ACHN (cell line): Measurements from ENCODE around the gene ASAH2.

ENCODE experiments used
- DNase-seq: peaks from one replicate; pipeline ENCODE4 v3.0.0-alpha.2; 2015
- in situ Hi-C: cut with HindIII; loops from 2 replicates; pipeline ENCODE4 v1.10.0; 2017; ENCODE audit warnings: low sequenced_read_pairs, low pct_ligation_motif_present, low pct_unique_long_range_greater_than_20kb

Gene ASAH2

DNA sequence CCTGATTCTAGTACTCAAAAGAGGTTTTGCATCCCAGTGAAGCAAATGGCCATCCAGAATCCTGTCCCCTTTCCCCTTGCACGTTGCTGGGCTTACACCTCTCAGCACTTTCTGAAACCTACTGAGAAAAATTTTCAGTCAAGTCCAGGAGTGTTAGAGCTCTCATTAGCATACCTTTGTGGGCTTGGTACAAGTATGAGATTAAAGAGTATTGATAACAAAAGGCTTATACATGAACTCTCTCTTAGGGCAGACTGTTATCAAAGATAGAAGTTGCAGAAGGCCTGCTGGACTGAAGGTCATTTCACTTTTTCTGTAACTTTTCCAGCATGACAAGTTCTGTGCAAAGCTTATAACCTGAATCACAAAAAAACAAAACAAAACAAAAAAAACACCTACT, at the start of gene ASAH2:
TSS of gene ASAH2 (minus strand) at position 123 of the 400 bp plus-strand sequence. CDS start 2,906 bp downstream, outside the sequence.
- DNase-seq: no peak
- in situ Hi-C loops: no loop called here

DNA sequence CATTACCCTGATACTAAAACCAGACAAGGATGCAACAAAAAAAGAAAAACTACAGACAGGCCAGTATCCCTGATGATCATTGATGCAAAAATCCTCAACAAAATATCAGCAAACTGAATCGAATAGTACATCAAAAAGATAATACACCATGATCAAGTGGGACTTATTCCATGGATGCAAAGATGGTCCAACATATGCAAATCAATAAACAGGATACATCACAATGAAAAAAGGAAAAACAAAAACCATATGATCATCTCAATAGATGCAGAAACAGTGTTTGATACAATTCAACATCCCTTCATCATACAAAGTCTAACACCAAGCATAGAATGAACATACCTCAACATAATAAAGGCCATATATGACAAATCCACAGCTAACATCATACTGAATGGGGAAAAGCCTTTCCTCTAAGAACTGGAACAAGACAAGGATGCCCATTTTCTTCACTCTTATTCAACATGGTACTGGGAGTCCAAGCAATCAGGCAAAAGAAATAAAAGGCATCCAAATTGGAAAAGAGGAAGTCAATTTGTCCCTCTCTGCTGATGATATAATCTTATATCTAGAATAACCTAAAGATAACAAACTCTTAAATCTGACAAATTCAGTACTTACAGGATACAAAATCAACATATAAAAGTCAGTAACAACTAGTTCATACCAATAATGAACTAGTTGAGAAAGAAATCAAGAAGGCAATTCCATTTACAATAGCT, 48.8 kb upstream of the ASAH2 start:
- in situ Hi-C loops: no loop called here
- DNase-seq: no peak

DNA sequence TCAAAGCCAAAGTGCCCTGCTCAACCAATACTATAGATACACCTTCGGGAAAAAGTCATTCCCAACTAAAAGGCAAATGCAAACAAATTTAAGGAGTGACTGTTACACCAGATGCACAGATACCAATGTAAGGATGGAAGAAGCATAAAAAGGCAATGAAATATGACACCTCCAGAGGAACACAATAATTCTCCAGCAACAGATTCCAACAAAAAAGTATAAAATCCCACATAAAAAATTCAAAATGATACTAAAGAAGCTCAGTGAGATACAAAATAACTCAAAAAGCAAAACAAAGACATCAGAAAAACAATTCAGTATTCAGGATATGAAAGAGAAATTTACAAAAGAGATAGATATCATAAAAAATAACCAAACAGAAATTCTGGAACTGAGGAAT, 44.1 kb upstream of the ASAH2 start:
- in situ Hi-C loops: no loop called here
- no peak for DNase-seq

GRCh38 chr10:50294582-50294981, 43.3 kb upstream of the ASAH2 start:
- DNase-seq: no peak
- in situ Hi-C loops: no loop called here

DNA sequence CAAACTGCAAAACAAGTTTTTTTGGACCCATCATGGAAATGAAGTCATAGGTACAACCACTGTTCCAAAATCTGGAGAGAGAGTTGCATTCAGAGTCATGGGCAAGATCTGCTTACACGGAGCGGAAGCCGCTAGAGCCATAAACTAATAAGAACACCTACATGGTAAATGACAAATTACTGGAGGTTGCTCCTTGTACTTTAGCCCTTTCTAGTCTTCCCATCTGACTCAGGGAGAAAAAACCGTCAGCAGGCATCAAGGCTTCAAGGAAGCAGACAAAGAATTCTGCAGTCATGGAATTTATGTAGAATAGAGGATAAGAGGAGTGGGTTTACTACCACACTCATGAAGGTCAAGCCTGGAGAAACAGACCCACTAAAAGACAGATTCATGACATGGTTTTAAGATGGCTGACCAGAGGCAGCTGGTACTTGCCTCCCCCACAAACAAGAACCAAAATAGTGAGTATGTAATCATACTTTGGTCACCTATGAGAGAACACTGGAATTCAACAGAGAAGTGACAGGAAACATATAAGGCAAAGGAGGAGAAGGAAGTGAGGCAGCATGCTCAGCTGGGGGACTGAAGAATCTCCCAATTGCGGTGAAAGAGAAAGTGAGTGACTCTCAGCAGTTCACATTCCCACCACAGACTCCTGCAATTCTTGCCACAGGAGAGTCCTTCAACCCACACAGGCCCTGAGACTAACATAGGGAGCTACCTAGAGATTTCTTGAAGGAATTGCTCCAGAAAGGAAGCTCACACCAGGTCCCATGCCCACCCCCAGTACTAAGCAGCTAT, 42.4 kb upstream of the ASAH2 start:
- DNase-seq: no peak
- in situ Hi-C loops: no loop called here

- DNase-seq: peak; percentile 34
- in situ Hi-C loops: no loop called here
Observed at GRCh38 chr10:50291261-50291850, 40.0 kb upstream of the ASAH2 start.

GRCh38 chr10:50289196-50289595, 37.9 kb upstream of the ASAH2 start:
- no peak for DNase-seq
- in situ Hi-C loops: no loop called here

- DNase-seq: no peak
- in situ Hi-C loops: no loop called here
Observed at GRCh38 chr10:50286996-50287803, 35.9 kb upstream of the ASAH2 start.

DNA sequence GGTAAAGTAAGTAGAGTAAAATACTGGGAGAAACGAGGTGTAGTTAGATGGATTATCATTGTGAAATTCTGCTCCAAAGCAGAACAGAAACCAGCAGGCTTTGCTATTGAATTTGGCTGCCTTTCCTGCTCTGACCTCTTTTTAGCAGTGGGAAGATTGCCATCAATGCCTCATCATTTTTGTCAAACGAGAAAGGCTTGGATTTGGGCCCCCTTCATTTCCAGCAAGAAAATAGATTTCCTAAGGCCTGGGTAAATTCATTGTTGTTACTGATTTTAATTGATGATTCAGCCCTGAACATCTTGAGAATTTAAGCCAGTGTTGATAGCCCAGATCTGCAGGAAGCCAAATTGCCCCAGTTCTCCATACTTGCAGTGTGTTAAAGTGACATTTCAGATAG, 35.2 kb upstream of the ASAH2 start:
- DNase-seq: no peak
- in situ Hi-C loops: no loop called here

GRCh38 chr10:50281967-50282522, 30.7 kb upstream of the ASAH2 start:
- no peak for DNase-seq
- in situ Hi-C loops: no loop called here

- in situ Hi-C loops: no loop called here
Observed at GRCh38 chr10:50281210-50281966, 30.1 kb upstream of the ASAH2 start.

DNA sequence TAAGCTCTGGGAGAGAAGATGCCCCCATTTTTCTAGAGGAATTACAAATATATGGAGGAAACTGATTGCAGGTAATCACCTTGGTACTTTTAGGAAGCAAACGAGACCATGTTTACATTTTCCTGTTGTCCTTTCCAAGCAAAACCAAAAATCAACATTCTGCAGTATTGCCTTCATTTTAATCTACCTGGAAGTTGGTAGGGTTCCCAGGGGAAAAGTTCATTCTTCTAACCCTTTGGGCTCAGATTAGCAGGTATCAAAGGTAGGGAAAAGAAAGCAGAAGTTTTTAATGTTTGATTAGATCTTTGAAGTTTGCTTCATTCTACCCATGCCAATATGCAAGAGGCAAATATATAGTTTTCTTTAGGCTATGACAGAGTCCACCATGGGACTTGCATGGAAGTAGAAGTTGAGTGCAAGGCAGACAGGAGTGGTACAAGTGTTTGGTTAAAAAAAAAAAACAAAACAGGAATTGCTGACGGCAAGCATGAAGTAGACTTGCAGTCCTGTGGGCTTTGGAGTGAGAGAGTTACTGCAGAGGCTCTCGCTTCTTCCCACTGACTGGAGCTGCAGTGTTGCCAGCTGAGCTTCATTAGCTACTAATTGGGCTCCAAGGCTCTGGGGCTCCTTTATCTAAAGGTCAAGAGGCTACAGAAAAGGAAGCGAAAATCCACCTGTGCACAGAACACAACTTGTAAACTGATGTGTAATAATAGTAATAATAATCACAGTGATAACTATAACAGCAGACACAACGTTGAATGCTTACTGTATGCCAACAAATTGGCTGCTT, 28.9 kb upstream of the ASAH2 start:
- in situ Hi-C loops: no loop called here

More at GRCh38 chr10:50281210-50281966, 30.1 kb upstream of the ASAH2 start:
- DNase-seq: no peak

GRCh38 chr10:50279489-50279888, 28.2 kb upstream of the ASAH2 start:
- in situ Hi-C loops: no loop called here
- DNase-seq: no peak

More for the DNA sequence above, 28.9 kb upstream of the ASAH2 start:
- no peak for DNase-seq

DNA sequence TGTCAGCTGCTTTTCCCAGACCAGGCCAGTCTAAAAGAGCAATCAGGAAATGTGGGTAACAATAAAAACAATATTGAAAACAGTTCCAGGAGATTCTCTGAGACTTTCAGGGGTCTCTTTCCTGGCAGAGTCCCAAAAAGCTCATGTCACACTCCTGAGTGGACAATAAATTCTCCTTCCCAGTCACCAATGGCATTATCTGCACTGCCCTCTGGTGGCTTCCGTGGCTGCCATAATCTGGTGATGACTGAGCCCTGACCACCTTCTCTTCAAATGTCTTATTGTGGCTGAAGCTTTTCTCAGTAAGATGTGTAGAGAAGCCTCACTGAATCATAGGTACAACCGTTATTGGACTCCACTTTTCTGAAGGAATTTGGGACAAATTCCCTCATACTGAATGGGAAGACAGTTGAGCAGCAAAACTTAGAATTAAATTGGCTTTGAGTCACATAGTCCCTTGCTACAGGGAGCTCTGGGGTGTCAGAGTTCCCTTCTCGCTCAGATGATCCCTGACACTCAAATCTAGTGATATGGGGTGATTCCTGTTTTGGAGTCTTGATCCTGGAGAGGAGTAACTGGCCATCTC, 24.4 kb upstream of the ASAH2 start:
- in situ Hi-C loops: no loop called here
- peak; percentile 28 for DNase-seq

DNA sequence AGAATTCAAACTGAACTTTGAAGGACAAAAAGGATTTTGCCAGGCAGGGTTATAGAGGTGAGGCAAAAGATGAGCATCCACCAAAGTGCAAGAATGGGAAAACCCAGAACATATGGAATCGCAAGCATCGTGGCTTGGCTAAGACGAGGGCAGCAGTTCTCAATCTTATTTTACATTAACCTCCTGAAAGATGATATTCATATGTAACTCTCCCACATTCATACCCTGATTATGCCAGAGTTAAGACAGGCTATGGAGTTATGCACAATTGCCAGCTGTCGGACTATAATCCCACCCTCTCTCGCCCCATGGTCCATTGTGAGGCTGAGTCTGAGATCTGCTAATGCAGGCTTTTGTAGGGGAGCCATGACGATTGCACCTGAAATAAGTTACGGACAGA, 21.2 kb upstream of the ASAH2 start:
- in situ Hi-C loops: no loop called here
- DNase-seq: no peak

DNA sequence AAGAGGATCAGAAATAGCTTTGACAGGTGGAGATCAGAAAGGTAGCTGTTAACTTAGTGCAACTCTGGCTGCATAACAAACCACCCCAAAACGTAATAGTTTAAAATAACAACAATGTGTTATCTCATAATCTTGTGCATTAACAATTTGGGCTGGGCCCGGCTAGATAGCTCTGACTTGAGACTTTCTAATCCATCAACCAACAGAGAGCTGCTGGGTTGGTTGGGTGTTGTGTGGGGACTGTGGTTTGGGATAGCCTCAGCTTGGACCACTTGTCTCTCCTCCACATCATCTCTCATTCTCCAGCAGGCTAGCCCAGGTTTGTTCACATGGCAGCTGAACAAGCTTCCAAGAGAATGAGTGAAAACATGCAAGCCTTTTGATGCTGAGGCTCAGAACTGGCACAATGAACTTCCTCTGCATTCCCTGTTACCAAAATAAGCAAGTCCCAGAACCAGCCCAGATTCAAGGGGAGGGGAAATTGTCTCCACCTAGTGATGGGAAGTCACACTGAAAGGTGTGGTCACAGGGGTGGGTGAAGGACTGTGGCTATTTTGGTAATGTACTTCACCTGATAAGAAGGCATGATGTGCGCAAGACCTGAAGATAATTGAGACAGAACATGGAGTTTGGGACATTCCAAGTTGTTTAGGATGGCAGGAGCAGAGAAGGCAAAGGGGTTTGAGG, 20.4 kb upstream of the ASAH2 start:
- no peak for DNase-seq
- in situ Hi-C loops: no loop called here
